ENCODE measurements around the gene HSP90AB1.
A peak's percentile ranks its signal among the peaks of the same experiment; 100 is the strongest.

Gene HSP90AB1

GRCh38 chr6:44300292-44300823 lies 53.5 kb downstream of the HSP90AB1 start:
- Histone ChIP-seq H3K36me3 (ENCODE audit: control insufficient read depth in 1 of 2, insufficient read depth in 2 of 2, low read length in 2 of 2) (peaks cover 34 to 53% of the 10 kb centered on the region in 2 donors), H3K9ac (ENCODE audit: low read depth in 1 of 2, low read length in 2 of 2) (no peak overlapping the region)

DNA sequence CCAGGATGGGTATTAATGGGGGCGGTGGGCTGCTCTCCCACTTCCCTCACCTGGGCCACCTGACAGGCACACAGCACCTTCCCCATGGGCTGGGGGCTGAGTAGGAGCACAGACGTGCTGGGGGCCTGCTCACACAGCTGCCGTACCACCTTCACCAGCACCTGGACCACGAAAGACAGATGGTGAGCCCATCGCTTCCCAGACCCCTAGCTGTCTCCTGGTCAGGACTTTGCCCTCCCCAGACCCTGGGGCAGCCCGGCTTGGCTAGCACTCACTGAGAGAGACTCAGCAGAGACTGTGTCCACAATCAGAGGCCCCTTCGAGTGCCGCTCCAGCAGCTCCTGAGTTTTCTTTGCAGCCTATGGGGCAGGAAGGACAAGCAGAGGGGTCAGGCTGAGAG lies 54.2 kb downstream of the HSP90AB1 start:
- Histone ChIP-seq H3K4me1 (ENCODE audit: control insufficient read depth in 1 of 2, insufficient read depth in 2 of 2, low read length in 2 of 2) (peaks cover 4 to 16% of the 10 kb centered on the region in 2 donors), H3K9me3 (ENCODE audit: control insufficient read depth in 1 of 2, low read length in 2 of 2) (no peaks in the 10 kb centered on the region), H3K27me3 (ENCODE audit: control insufficient read depth in 1 of 2, insufficient read depth in 2 of 2, low read length in 2 of 2) (peaks cover 12 to 13% of the 10 kb centered on the region in 2 donors), H3K36me3 (ENCODE audit: control insufficient read depth in 1 of 2, insufficient read depth in 2 of 2, low read length in 2 of 2) (peaks cover 34 to 60% of the 10 kb centered on the region in 2 donors), H3K4me3 (ENCODE audit: low read depth in 1 of 2, low read length in 2 of 2) (no peak overlapping the region), H3K27ac (ENCODE audit: low read depth, low read length) (no peak overlapping the region), H3K9ac (ENCODE audit: low read depth in 1 of 2, low read length in 2 of 2) (no peak overlapping the region)

More at GRCh38 chr6:44300292-44300823, 53.5 kb downstream of the HSP90AB1 start:
- peaks cover 17 to 19% of the 10 kb centered on the region in 2 donors for H3K27me3 ChIP-seq (ENCODE audit: control insufficient read depth in 1 of 2, insufficient read depth in 2 of 2, low read length in 2 of 2)
- no peaks in the 10 kb centered on the region for H3K9me3 ChIP-seq (ENCODE audit: control insufficient read depth in 1 of 2, low read length in 2 of 2)
- peak overlapping the region; percentile 10 for H3K27ac ChIP-seq (ENCODE audit: low read depth, low read length)
- H3K4me1 ChIP-seq (ENCODE audit: control insufficient read depth in 1 of 2, insufficient read depth in 2 of 2, low read length in 2 of 2) = peaks cover 4 to 16% of the 10 kb centered on the region in 2 donors
- H3K4me3 ChIP-seq (ENCODE audit: low read depth in 1 of 2, low read length in 2 of 2) = no peak overlapping the region

DNA sequence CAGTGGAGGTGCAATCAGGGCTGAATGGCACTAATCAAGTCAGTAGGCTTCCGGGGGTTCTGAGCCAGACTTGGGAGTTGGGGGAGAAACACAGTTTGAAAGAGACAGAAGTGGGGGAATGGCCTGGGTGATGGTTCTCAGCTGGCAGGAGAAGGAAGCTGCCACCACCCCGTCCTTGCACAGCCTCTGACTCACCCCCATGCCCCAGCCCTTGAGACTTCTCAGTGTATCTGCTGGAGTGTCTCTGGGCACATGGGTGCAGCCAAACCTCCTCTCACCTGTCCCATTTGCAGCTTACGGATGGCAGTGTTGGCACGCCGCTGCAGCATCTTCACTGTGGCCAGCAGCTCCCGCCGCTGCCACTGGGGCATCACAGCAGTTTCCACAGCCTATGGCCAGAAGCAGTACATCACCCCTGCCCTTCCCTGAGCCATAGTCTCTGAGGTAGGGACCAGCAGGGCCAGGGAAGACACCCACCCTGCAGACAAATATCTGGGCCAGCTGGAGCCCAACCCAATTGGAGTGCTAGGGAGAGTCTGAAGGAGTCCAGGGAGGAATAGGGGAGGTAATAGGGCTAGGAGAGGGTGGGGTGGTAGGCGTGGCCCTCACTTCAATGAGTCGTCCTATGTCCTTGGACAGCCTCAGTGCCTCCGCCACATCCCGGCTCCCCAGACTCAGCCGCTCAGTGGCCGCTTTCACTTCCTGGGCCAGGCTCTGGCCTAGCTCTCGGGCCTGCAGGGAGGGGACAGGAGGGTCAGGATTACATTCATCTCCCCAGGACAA lies 55.1 kb downstream of the HSP90AB1 start:
- Histone ChIP-seq H3K27ac (ENCODE audit: low read depth, low read length) (no peak overlapping the region), H3K27me3 (ENCODE audit: control insufficient read depth in 1 of 2, insufficient read depth in 2 of 2, low read length in 2 of 2) (peaks cover 3 to 4% of the 10 kb centered on the region in 2 donors), H3K36me3 (ENCODE audit: control insufficient read depth in 1 of 2, insufficient read depth in 2 of 2, low read length in 2 of 2) (peaks cover 38 to 69% of the 10 kb centered on the region in 2 donors), H3K9ac (ENCODE audit: low read depth in 1 of 2, low read length in 2 of 2) (no peak overlapping the region), H3K4me1 (ENCODE audit: control insufficient read depth in 1 of 2, insufficient read depth in 2 of 2, low read length in 2 of 2) (peaks cover 2 to 12% of the 10 kb centered on the region in 2 donors), H3K4me3 (ENCODE audit: low read depth in 1 of 2, low read length in 2 of 2) (no peak overlapping the region), H3K9me3 (ENCODE audit: control insufficient read depth in 1 of 2, low read length in 2 of 2) (no peaks in the 10 kb centered on the region)

DNA sequence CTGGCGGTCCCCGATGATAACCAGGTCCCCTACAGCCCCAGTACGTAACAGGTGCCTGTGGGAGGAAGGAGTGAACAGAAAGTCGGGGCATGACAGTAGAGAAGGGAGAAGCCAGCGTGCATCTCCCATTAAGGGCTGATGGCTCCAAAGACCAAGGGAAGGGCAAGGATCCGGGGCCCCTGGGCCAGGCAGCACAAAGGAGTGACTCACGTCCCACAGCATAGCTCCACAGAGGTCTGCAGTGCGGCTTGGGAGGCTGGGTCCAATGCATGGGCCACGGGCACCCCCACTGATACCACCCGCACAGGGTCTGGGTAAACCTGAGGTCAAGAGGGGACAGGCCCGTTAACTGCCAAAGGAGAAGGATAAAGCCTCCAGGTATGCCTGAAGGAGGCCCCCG lies 56.0 kb downstream of the HSP90AB1 start:
- Histone ChIP-seq H3K36me3 (ENCODE audit: control insufficient read depth in 1 of 2, insufficient read depth in 2 of 2, low read length in 2 of 2) (peaks cover 45 to 78% of the 10 kb centered on the region in 2 donors), H3K27me3 (ENCODE audit: control insufficient read depth in 1 of 2, insufficient read depth in 2 of 2, low read length in 2 of 2) (no peaks in the 10 kb centered on the region)

More for the DNA sequence above, 56.0 kb downstream of the HSP90AB1 start:
- no peak overlapping the region for H3K9ac ChIP-seq (ENCODE audit: low read depth in 1 of 2, low read length in 2 of 2)
- H3K4me1 ChIP-seq (ENCODE audit: control insufficient read depth in 1 of 2, insufficient read depth in 2 of 2, low read length in 2 of 2) = peaks cover 0 to 5% of the 10 kb centered on the region in 2 donors
- H3K4me3 ChIP-seq (ENCODE audit: low read depth in 1 of 2, low read length in 2 of 2) = no peak overlapping the region
- H3K27ac ChIP-seq (ENCODE audit: low read depth, low read length) = no peak overlapping the region
- no peaks in the 10 kb centered on the region for H3K9me3 ChIP-seq (ENCODE audit: control insufficient read depth in 1 of 2, low read length in 2 of 2)
